Keratinocyte (primary cell): Measurements from ENCODE around the gene FAM90A26.
A peak's percentile ranks its signal among the peaks of the same experiment; 100 is the strongest.
"Not testable (repeated sequence)": the region's sequence is repeated elsewhere in the genome, so short reads cannot be mapped to it uniquely, and the experiment has no call there.

Experiments
- CTCF ChIP-seq, 3 experiments: IDR thresholded peaks in 1 of 3; conservative IDR thresholded peaks in 1 of 3; optimal IDR thresholded peaks in 1 of 3; 2 replicates in 2 of 3; 3 replicates in 1 of 3; pipeline versions ENCODE3 to v1.5.1; 2011; ENCODE audit warnings: low read length in 3 of 3, mild to moderate bottlenecking in 3 of 3, moderate library complexity in 2 of 3, control low read depth in 1 of 3, inconsistent platforms in 1 of 3; ENCODE audit not compliant: insufficient read depth in 2 of 3; ENCODE audit errors: extremely low read depth in 1 of 3
- EZH2 ChIP-seq: IDR thresholded peaks from one replicate; pipeline ENCODE4 v1.6.1; 2012; ENCODE audit warnings: inconsistent platforms, mild to moderate bottlenecking, low read length, moderate library complexity

GRCh38 chr4:9153571-9154157 lies 16.5 kb upstream of the FAM90A26 start:
- TF ChIP-seq CTCF (optimal IDR thresholded peaks at IDR 0.05 in 1 of 3, IDR thresholded peaks at IDR 0.05 in 1 of 3, conservative IDR thresholded peaks at IDR 0.05 in 1 of 3; ENCODE audit: extremely low read depth in 1 of 3, insufficient read depth in 2 of 3, low read length in 3 of 3), result peak in 1 of 3 experiments; percentile 4
- not testable (repeated sequence) for TF ChIP-seq EZH2
